ENCODE measurements around the gene FERMT3.

Gene FERMT3

DNA sequence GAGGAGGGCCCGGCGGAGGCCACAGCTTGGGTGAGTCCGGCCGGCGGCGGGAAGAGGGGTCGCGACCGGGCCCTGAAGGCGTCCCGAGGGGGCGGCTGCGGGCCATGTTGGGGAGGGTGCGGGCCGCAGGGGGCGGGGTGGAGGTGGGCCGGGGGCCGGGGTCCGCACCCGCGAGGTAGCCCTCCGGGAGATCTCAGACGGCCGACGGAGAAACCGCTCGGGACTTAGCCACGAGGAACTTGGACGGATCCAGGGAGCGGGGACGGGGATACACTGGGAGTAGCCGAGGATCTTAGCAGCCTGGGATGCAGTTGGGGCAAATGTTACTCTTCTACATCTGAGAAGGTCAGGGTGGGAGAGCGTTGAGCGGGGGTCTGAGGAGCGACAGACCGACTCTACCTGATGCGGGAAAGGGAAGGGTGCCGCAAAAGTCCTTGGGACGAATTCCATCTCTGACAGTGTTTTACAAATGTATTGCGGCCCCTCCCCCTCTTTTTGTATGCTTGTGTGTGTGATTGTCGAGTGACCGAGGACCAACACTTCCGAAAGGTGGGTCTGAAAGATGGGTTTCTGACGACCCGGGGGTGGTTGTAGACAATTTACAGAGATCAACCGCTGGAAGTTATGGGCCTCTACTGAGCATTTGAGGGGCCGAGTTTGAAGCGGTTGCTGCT is 19.9 kb upstream of the FERMT3 start:
- DNase-seq: peak; percentile 72

DNA sequence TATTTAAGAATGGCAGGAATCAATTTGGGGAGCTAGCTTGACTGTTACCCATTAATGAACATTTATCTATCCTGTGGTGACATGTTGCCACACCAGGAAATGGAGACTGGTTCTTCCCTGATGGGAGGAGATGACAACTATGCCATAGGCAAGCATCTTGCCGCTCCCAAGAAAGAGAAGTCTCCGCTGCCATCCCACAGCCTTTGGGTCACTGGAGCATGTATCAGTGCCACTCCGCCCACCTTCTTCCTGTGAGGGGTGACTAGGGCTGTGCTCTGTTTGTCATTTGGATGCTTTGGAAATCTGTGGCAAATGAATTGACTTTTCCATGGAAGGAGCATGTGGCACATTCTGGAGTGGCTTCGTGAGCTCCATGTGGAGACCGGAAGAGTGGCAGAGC is 14.1 kb upstream of the FERMT3 start:
- DNase-seq: no peak

DNA sequence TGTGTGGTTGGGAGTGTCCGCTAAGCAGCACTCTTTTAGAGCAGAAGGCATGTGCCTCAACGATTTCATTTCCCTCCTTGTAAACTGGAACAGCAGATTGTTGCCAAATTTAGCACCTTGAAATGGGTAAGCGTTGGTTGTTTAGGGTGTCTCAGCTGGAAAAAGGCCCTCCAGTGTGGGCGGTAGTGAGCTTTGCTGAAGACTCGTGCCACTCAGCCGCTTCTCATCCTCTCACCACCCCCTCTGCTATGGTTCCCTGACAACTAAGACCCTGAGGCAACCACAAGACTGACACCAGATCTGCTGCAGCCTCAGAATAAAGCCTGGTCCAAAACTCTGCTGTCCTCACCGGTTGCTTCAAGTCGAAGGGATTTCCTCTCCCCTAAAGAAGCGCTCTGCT is 9.9 kb upstream of the FERMT3 start:
- DNase-seq: no peak

DNA sequence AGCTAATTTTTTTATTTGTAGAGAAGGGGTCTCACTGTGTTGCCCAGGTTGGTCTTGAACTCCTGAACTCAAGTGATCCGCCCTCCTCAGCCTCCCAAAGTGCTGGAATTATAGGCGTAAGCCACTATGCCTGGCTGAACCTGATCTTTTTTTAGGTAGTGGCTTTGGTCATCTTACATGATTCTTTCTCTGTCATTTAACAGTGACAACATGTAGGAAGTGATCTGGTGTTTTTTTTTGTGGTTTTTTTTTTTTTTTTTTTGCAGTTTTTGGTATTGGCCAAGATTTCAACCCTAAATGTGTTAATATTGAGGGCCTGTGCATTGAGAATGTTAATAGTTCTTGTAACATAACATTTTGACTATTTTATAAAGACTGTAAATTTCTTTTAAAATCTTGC is 8.0 kb upstream of the FERMT3 start:
- no peak for DNase-seq

DNA sequence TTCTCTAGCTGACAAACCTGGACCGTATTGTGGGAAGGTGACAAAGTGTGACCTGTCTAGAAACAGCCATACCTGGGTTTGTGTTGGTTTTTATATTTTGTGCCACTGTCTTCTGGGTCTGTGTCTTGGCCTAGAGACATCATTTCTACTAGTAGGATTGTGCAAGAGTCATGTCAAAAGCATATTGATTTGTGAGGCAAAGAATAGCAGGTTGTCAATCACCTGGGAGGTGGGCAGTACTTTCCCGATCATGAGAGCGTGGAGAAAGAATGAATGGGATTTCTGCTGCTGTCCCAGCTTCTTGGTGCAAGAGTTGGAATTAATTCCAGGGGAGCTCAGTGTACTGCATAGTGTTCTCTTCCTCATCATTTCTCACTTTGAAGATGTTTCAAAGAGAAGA is 5.0 kb upstream of the FERMT3 start:
- no peak for DNase-seq

DNA sequence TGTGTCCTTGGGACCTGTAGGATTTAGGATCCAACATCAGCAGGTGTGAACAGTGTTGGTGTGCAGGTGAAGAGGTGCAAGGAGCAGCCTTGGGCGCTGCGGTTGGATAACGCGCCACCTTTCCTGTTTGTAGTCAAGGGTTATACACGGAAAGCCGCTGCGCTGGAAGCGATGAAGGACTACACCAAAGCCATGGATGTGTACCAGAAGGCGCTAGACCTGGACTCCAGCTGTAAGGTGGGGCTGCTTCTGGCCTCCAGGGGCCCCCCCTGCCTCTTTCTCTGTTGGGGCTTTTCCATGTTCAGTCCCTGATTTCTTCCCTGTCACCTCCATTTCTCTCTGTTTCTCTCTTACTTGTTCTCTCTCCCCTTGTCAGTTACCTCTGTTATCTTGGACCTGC is 3.5 kb upstream of the FERMT3 start:
- DNase-seq: no peak

DNA sequence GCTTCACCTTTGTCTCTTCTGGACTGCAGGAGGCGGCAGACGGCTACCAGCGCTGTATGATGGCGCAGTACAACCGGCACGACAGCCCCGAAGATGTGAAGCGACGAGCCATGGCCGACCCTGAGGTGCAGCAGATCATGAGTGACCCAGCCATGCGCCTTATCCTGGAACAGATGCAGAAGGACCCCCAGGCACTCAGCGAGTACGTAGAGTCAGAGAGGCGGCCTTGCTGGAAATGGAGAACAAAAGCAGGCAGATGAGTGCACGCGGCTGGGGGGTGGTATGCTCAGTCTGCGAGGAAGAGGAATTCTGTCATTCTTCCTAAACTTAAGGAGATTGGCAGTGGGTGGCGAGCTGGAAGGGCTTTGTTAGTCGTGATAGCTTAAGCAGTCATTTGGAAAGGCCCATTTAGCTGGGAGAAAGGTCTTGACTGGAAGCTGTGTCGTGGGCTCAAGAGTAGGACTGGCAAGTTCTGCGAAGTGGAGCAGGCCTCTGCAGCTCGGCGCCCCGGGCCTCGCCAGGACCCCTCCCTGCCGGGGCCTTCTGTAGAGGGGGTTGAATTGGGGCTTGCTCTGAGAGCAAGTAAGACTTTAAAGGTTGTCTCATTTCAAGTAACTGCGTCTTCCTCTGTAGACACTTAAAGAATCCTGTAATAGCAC is 3.0 kb upstream of the FERMT3 start:
- no peak for DNase-seq

DNA sequence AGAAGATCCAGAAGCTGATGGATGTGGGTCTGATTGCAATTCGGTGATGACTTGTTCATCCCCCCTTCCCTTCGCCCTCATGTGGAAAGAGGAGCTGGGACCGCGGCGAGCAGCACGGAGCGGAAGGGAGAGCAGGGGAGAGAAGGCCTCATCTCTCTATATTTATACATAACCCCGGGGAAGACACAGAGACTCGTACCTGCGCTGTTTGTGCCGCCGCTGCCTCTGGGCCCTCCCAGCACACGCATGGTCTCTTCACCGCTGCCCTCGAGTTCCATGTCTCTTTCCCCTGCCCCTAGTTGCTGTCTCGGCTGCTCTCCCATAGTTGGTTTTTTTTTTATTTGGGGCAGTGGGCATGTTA is 2.5 kb upstream of the FERMT3 start:
- no peak for DNase-seq

DNA sequence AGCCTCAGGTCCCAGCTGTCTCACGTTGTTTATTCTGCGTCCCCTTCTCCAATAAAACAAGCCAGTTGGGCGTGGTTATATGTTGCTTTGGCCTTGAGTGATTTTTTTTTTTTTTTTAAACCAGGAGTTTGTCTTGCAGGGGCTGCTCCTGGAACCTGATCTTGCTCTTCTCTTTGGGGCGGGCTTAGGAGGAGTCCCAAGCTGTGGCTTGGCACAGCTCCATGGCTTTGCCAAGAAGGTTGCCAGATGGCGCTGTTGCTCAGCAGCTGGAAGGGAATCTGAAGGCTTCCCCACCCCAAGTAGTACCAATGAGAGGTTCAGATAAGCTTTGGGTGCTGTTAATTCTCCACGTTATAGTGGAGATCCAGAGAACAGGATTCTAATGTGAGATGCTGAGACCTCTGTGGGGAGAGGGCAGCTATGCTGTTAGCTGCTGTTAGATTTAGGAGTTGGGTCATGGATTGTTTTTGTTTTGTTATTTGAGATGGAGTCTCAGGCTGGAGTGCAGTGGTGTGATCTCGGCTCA is 2.0 kb upstream of the FERMT3 start:
- peak; percentile 81 for DNase-seq

DNA sequence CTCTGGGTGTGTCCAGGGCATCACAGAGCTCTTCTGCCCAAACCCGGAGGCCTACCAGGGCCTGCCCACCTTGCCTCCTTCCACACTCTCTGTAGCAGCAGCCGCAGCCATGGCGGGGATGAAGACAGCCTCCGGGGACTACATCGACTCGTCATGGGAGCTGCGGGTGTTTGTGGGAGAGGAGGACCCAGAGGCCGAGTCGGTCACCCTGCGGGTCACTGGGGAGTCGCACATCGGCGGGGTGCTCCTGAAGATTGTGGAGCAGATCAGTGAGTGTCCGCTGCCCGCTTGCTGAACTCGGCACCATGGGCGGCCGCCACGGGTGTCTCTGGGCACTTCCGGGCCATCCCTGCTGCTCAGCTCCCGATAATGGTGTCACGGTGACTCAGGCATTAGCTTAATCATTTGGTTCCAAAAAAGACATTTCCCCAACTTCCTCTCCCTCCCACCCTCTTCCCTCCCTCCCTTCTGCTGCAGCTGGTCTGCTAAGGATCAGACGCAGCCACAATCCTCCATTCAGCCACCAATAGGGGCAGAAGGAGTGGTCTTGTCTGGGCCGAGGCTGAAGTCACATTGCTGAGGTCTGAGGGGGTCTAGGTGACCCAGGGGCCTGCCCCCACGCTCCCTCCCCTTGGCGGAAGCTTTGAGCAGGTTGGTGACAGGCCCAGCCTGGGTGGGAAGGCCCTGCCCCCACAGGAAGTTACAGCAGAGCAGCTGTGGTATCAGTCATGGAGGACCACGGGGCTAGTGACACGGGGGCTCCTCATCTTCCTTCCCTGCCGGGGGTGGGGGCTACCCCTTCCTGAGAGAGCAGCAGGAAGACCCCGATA is 950 bp downstream of the FERMT3 start:
- DNase-seq: peak; percentile 89

DNA sequence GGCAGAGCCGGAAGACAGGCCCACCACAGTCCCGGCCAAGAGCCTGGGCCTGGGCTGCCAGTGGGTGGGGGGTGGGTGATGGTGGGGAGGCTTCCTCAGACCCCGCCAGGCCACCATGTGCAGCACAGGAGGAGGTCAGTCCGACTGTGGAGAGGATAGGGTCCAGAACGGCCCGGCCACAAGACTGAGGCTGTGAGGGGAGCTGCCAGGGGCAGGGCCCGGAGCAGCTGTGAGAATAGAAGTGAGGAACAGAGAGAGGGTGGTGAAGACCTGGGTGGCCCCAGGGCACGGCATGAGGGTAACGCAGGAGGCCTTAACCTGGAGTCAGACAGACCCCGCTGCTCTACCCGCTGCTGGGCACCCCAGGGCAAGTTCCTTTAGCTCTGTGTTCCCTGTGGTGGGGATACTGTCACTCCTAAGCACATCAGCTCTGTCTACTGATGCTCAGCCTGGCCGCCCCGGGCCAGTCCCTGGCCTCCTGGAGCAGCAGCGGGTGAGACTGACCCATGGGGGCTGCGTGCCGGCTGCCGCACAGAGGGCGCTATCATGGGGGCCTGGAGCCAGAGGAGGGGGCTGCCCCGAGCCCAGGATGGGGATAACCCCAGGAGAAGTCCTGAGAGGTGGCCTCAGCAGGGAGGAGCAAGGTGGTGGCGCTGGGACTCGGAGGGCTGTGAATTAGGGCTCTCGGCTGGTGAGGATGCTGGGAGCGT is 1.7 kb downstream of the FERMT3 start:
- DNase-seq: no peak

DNA sequence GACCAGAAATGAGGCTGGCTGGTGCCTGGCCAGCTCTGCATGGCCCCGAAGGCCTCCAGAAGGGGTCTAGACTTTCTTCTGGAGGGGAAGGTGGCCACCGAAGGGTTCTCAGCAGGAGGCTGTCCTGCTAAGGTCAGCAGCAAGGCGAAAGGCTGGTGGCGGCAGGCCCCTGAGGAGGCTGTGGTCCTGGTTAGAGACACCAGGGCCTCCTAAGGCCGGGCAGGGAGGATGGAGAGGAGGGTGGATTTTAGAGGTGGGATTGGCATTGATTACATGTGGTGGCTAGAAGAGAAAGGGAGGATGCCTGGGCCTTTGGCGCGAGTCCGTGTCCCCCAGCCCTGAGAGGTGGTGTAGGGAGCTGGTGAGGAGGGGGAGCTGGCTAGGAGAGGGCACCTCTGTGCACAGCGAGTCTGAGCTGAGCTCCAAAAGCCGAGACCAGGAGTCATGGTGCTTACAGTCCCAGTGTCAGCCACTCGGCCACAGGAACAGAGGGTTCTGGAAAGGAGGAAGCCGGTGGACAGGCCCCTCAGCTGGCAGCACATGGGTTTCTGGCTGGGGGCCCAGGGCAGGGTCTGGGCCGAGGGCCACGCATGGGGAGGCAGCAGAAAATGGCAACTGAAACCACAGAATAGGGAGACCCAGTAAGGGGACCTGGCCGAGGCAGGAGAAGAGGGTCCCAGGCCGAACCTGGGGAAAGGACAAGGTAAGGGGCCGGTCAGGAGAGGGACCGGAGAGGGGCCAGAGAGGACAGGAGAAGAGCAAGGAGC is 2.5 kb downstream of the FERMT3 start:
- no peak for DNase-seq

DNA sequence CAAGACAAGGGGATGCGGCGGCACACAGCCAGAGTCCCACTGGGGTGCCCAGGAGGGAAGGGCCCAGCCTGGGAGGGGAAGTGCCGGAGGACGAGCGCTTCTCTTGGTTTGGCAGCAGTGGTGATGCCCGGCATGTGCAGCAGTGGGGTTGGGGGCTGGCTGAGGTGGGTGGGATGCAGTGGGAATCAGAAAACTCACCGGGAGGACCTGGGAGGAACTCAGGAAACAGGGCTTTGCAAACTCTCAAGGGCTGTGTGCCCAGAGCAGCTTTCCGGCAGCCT is 3.0 kb downstream of the FERMT3 start:
- no peak for DNase-seq

DNA sequence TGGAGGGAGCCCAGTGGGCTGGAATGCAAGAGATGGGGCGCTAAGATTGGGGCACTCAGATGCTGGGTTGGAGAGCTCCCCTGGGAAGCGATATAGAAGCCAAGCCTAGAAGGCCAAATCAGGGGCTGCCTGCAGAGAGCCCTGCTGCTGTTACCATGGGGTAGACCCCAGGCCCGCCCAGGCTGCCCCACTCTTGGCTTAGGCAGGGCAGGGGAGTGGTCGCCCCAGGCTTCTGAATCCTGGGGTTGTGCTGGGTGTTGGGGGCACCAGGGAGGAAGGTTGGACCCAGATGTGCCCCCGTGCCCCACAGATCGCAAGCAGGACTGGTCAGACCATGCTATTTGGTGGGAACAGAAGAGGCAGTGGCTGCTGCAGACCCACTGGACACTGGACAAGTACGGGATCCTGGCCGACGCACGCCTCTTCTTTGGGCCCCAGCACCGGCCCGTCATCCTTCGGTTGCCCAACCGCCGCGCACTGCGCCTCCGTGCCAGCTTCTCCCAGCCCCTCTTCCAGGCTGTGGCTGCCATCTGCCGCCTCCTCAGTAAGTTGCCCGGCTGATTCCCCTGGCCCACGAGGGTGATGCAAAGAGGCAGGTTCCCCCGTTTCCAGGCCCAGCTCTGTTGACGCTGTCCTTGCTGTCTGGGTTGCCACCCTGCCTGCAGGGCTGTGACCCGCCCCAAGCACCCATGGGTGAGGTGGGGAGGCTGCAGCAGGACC is 3.9 kb downstream of the FERMT3 start:
- DNase-seq: no peak

DNA sequence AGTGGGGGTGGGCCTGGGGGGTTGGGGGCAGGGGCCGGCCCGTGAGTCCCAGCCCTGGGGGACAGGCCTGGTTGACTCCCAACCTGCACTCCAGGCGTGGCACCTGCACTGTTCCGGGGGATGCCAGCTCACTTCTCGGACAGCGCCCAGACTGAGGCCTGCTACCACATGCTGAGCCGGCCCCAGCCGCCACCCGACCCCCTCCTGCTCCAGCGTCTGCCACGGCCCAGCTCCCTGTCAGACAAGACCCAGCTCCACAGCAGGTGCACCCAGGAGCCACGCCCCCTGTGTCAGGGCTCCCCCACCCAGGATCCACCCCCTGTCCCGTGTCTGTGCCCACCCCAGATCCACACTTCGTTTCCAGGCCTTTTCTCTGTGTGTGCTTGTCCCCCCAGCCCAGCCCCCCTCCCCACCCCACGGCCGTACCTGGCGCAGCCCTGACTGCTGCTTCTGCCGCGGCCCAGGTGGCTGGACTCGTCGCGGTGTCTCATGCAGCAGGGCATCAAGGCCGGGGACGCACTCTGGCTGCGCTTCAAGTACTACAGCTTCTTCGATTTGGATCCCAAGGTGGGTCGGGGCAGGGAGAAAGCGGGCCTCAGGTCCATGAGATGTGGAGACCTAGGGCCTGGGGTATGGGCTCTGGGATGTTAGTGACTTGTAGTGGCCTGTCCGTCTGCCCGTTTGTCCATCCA is 4.8 kb downstream of the FERMT3 start:
- no peak for DNase-seq

DNA sequence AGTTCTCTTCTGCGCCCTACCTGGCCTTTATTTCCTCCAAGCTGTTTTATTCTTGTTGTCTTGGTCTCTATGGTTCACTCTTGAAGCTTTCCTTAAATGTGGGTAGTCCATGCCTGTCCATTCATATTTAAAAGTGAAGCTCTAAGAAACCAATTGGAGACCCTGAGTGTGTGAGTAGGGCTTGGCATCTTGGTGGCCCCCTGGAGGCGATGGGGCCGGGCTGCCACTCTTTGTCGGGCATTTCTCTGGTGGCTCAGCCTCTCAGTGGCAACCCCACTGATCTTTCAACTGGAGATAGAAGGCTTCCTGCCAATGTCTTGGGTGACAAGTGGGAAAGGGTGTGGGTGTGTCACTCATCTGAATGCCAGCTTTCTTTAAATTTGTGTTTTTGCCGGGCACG is 10.4 kb downstream of the FERMT3 start:
- no peak for DNase-seq

DNA sequence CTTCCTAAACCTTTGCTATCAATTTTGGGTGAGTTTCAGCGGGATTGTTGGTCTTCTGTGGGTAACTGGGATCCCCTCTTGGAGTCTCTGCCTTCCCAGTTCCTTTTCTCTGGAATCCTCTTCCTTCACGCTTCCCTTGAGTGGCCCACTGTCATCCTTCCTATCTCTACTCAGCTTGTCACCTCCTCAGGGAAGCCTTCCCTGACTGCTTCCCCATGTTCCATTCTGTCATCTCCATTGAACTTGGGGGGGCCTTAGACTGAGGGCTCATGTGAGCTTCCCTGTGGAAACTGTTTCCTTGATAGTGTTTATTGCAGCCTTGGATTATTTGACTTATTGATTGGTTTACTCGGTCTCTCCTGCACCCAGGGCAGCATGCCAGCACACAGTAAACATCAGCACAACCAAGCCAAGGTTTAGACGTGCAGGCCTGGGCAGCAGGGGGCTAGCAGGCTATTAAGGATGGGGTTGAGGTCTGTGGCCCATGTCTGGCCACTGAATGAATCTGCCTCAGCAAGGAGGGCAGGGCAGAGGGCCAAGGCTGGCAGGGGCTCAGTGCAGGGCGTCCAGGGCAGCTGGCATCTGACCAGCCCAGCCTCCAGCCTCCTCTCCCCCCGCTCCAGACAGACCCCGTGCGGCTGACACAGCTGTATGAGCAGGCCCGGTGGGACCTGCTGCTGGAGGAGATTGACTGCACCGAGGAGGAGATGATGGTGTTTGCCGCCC is 12.3 kb downstream of the FERMT3 start:
- no peak for DNase-seq

DNA sequence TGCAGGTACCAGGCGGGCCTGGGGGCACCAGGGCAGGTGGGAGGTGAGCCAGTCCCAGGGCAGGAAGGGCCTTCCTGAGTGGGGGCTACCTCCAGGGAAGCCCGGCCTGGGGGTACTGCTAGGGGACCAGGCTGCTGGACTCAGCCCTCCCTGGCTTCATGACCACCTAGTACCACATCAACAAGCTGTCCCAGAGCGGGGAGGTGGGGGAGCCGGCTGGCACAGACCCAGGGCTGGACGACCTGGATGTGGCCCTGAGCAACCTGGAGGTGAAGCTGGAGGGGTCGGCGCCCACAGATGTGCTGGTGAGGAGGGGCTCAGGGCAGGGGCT is 12.8 kb downstream of the FERMT3 start:
- no peak for DNase-seq

DNA sequence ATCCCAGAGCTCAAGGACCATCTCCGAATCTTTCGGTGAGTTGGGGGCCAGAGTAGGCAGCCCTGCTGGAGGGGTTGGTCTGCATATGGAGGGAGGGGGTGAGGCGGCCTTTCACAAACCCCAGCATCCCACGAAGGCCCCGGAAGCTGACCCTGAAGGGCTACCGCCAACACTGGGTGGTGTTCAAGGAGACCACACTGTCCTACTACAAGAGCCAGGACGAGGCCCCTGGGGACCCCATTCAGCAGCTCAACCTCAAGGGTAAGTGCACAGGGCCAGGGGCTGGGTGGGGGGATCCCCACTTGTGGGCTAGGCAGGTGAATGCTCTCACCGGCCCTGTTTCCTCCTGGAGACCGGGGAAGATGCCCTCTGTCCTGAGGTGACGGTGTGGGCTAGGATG is 13.2 kb downstream of the FERMT3 start:
- DNase-seq: no peak

DNA sequence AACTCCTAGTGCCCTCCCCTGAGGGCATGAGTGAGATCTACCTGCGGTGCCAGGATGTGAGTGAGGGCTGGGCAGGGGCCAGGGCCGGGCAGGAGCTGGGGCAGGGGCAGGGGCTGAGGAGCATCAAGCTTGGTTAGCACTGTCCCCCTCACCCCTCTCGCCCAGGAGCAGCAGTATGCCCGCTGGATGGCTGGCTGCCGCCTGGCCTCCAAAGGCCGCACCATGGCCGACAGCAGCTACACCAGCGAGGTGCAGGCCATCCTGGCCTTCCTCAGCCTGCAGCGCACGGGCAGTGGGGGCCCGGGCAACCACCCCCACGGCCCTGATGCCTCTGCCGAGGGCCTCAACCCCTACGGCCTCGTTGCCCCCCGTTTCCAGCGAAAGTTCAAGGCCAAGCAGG is 13.8 kb downstream of the FERMT3 start:
- DNase-seq: no peak

DNA sequence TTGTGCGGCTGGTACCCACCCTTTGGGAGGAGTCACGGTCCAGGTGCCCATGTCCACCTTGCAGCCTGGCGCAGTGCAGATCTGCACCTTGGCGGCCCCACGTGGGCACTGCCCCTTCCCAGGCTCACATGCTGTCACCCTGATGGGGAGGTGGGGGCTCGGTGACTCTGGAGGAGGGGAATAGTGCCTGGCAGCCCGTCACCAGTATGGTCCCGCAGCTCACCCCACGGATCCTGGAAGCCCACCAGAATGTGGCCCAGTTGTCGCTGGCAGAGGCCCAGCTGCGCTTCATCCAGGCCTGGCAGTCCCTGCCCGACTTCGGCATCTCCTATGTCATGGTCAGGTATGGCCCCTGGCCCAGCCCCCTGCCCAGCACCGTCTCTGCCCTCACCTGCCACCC is 14.3 kb downstream of the FERMT3 start:
- DNase-seq: no peak

Measured in activated CD8-positive, alpha-beta memory T cell treated with anti-CD3 and anti-CD28 coated beads, Interleukin-2, amount 50 U/mL, for 48 hours (primary cell).